ENCODE measurements around the gene PERP.

The PERP gene

DNA sequence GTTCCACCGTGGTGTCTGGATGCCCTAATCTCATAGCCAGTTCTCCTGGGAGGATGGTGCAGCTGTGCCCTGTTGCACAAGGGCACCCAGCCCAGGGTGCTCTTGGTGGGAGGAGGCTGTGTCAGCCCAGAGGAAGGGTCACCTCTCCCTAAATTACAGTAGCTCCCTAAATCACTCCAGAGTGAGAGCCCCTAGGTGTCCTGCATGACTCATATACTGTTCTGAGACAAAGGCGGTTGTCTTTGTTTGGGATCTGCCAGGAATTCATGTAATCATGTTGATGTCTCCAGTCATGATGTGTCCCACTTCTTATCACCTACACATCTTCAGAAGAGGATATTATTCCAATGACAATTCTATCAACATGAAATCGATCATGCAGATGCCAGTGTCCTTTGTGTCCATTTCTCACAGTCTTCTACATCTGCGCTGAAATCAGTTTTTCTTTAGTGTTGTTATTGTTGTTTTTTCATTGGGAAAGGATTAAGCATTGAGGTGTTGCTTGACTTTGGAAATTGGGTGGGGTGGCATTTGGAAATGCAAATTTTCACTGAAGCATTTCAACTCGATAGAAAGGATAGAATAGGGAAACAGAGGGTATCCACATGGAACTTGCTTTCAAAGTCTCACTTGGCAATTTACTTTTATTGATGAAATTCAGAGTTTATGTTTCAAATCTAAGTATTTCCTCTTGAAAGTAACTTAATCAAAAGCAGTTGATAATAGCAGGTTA is 19.5 kb downstream of the PERP start (continued):
- TF ChIP-seq, protein P1, sequence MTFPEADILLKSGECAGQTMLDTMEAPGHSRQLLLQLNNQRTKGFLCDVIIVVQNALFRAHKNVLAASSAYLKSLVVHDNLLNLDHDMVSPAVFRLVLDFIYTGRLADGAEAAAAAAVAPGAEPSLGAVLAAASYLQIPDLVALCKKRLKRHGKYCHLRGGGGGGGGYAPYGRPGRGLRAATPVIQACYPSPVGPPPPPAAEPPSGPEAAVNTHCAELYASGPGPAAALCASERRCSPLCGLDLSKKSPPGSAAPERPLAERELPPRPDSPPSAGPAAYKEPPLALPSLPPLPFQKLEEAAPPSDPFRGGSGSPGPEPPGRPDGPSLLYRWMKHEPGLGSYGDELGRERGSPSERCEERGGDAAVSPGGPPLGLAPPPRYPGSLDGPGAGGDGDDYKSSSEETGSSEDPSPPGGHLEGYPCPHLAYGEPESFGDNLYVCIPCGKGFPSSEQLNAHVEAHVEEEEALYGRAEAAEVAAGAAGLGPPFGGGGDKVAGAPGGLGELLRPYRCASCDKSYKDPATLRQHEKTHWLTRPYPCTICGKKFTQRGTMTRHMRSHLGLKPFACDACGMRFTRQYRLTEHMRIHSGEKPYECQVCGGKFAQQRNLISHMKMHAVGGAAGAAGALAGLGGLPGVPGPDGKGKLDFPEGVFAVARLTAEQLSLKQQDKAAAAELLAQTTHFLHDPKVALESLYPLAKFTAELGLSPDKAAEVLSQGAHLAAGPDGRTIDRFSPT (tag by site-specific recombination; IDR thresholded peaks at IDR 0.05) = no peak
- TF ChIP-seq ZNF658 (tag by site-specific recombination; IDR thresholded peaks at IDR 0.05) (no peak), ZNF707 (tag by site-specific recombination; IDR thresholded peaks at IDR 0.05) (no peak), ZNF473 (tag by site-specific recombination; IDR thresholded peaks at IDR 0.05) (no peak), ZNF521 (tag by site-specific recombination; IDR thresholded peaks at IDR 0.05) (no peak), ZNF175 (tag by site-specific recombination; IDR thresholded peaks at IDR 0.05) (no peak), REST (tag by site-specific recombination; IDR thresholded peaks at IDR 0.05) (no peak)
- TF ChIP-seq, protein P2, sequence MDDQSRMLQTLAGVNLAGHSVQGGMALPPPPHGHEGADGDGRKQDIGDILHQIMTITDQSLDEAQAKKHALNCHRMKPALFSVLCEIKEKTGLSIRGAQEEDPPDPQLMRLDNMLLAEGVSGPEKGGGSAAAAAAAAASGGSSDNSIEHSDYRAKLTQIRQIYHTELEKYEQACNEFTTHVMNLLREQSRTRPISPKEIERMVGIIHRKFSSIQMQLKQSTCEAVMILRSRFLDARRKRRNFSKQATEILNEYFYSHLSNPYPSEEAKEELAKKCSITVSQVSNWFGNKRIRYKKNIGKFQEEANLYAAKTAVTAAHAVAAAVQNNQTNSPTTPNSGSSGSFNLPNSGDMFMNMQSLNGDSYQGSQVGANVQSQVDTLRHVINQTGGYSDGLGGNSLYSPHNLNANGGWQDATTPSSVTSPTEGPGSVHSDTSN (CRISPR knock-in tag; IDR thresholded peaks at IDR 0.05) = no peak

DNA sequence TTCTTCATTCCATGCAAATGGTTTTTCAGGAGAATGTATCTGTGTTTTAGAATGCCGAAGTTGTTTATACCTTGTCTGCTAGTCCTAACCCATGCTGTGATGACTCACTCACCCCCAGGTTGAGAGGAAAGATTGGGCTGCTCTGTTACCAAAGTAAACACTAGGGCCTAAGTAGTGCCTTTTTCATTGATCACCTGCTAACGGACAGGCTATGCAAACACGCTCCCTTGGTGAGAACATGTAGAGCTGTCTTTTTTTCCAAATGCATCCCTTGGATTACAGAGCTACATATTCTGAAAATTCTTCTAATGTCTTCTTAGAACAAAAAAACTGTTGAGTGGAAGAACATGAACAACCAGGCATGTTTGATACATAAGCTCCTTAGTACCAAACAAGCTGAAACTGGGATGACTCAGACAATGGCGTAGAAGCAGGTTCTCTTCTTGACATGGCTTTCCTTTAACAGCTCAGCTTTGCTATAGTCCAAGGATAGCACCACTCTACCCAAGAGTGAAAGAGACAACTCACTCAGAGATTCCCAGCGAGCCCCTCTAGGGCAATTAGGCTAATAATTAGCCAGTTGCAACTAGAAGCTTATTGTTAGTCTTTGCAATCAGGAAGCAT is 20.5 kb downstream of the PERP start:
- H3K27ac ChIP-seq (ENCODE audit: extremely low read depth, low read depth, low read length) = peak overlapping the region; percentile 50
- H3K9me3 ChIP-seq (ENCODE audit: control insufficient read depth, insufficient read depth, low read depth, low read length) = no peaks in the 10 kb centered on the region
- no peak overlapping the region for H3K4me3 ChIP-seq (ENCODE audit: low read depth, low read length)
- peaks cover 35% of the 10 kb centered on the region for H3K4me1 ChIP-seq (ENCODE audit: control insufficient read depth, insufficient read depth, low read length)
- H3K36me3 ChIP-seq (ENCODE audit: control insufficient read depth in 2 of 2, insufficient read depth in 1 of 2, low read length in 2 of 2) = peaks cover 0 to 8% of the 10 kb centered on the region in 2 experiments; a peak in 1 of 3 replicates
- POLR2A ChIA-PET = interaction anchor here (1.6 kb wide), 1 partner anchor 19 kb away, joined by 12 read pairs; no protein-coding TSS in a partner anchor
- CTCF ChIA-PET = interaction anchor here (0.6 to 2.2 kb wide), 10 partner anchors 19 to 1397 kb away, joined by 3 to 10 read pairs (median 4); no protein-coding TSS in a partner anchor
- TF ChIP-seq ZBTB48 (tag by site-specific recombination; IDR thresholded peaks at IDR 0.05) = peak; percentile 72; the same call in 1 of the 2 replicates
- peak; percentile 91 for TF ChIP-seq ZNF10 (tag by site-specific recombination; IDR thresholded peaks at IDR 0.05)
- no peak for TF ChIP-seq ZNF560 (tag by site-specific recombination; IDR thresholded peaks at IDR 0.05; ENCODE audit: borderline replicate concordance)
- no peak for TF ChIP-seq ZNF202 (tag by site-specific recombination; IDR thresholded peaks at IDR 0.05; ENCODE audit: borderline replicate concordance)
- no peak for TF ChIP-seq ZNF76 (tag by site-specific recombination; IDR thresholded peaks at IDR 0.05; ENCODE audit: borderline replicate concordance, low read depth)
- TF ChIP-seq KLF8 (tag by site-specific recombination; IDR thresholded peaks at IDR 0.05) = peak; percentile 70
- no peak for TF ChIP-seq ZNF146 (tag by site-specific recombination; IDR thresholded peaks at IDR 0.05)
- no peak for TF ChIP-seq ZNF248 (tag by site-specific recombination; IDR thresholded peaks at IDR 0.05)
- no peak for TF ChIP-seq ZNF624 (tag by site-specific recombination; IDR thresholded peaks at IDR 0.05)
- peak; percentile 75 for TF ChIP-seq OSR2 (tag by site-specific recombination; IDR thresholded peaks at IDR 0.05)
- no peak for TF ChIP-seq ZNF473 (tag by site-specific recombination; IDR thresholded peaks at IDR 0.05)
- TF ChIP-seq ZNF510 (tag by site-specific recombination; IDR thresholded peaks at IDR 0.05; ENCODE audit: insufficient replicate concordance) = no peak
- TF ChIP-seq ZNF792 (tag by site-specific recombination; IDR thresholded peaks at IDR 0.05) = peak; percentile 60; the same call in 1 of the 2 replicates
- TF ChIP-seq ELK4 (IDR thresholded peaks at IDR 0.05; ENCODE audit: borderline replicate concordance, low read depth, low read length) = no peak
- TF ChIP-seq ZBTB49 (tag by site-specific recombination; IDR thresholded peaks at IDR 0.05; ENCODE audit: low read depth) = no peak
- no peak for TF ChIP-seq ZNF530 (tag by site-specific recombination; IDR thresholded peaks at IDR 0.05; ENCODE audit: low read depth)
- peak; percentile 46; the same call in 1 of the 2 replicates for TF ChIP-seq ZSCAN30 (tag by site-specific recombination; IDR thresholded peaks at IDR 0.05)

Data from HEK293 (cell line).